Activated T-cell treated with anti-CD3 and anti-CD28 coated beads, Interleukin-2, amount 50 U/mL, for 4 hours (primary cell): ENCODE measurements around the gene TTLL5. TPM values are rescaled to one million over a fixed set of nuclear protein-coding genes. Genes with fewer than 3 reads are reported as not detected.

Experiments
- ATAC-seq, 2 donors: fragments of 200-7000 bp; cut with Tn5 transposase; one replicate each; pipeline ENCODE4 v1.10.0; 2021
- DNase-seq: peaks from one replicate; pipeline ENCODE4 v3.0.0-alpha.2; 2020
- H3K27me3 Mint-ChIP-seq: one replicate; pipeline ENCODE4 v1.8.0; 2021; ENCODE audit warnings: low read depth, mixed read lengths
- H3K36me3 Mint-ChIP-seq: one replicate; pipeline ENCODE4 v1.8.0; 2022; ENCODE audit warnings: mixed read lengths; ENCODE audit not compliant: insufficient read depth
- H3K4me1 Mint-ChIP-seq: one replicate; pipeline ENCODE4 v1.8.0; 2021; ENCODE audit warnings: low read depth, mixed read lengths
- H3K4me3 Mint-ChIP-seq: one replicate; pipeline ENCODE4 v1.8.0; 2021; ENCODE audit warnings: mild to moderate bottlenecking, moderate library complexity, mixed read lengths
- H3K9me3 Mint-ChIP-seq: one replicate; pipeline ENCODE4 v1.8.0; 2021; ENCODE audit warnings: mixed read lengths
- total RNA-seq, 3 donors: library from RNA; stranded (reverse); gene quantifications; one replicate each; pipeline ENCODE4 v1.2.1, GENCODE V29; 2021

The TTLL5 gene
- total RNA-seq, 3 donors from 2014 or later = 21.1 to 25.0 (median 21.1) TPM

- Mint-ChIP-seq H3K9me3 (peaks cover 4% of the 10 kb centered on the region), H3K4me3 (no peak overlapping the region), H3K4me1 (no peaks in the 10 kb centered on the region), H3K36me3 (peaks cover 23% of the 10 kb centered on the region), H3K27me3 (no peaks in the 10 kb centered on the region)
- ATAC-seq (no peak), DNase-seq (no peak)
Measured at GRCh38 chr14:75804570-75805275, 143.7 kb downstream of the TTLL5 start.

GRCh38 chr14:75805646-75806045 is 144.6 kb downstream of the TTLL5 start:
- Mint-ChIP-seq H3K4me1 (no peaks in the 10 kb centered on the region), H3K9me3 (no peaks in the 10 kb centered on the region), H3K36me3 (peaks cover 16% of the 10 kb centered on the region), H3K27me3 (no peaks in the 10 kb centered on the region), H3K4me3 (no peak overlapping the region)
- no peak for DNase-seq
- no peak for ATAC-seq

GRCh38 chr14:75806352-75806832 is 145.3 kb downstream of the TTLL5 start:
- no peak for DNase-seq
- Mint-ChIP-seq H3K4me1 (no peaks in the 10 kb centered on the region), H3K4me3 (no peak overlapping the region), H3K27me3 (no peaks in the 10 kb centered on the region), H3K9me3 (no peaks in the 10 kb centered on the region), H3K36me3 (peaks cover 14% of the 10 kb centered on the region)
- ATAC-seq = no peak

GRCh38 chr14:75807667-75808360 is 146.8 kb downstream of the TTLL5 start:
- Mint-ChIP-seq H3K4me3 (no peak overlapping the region), H3K9me3 (no peaks in the 10 kb centered on the region), H3K27me3 (no peaks in the 10 kb centered on the region), H3K36me3 (peaks cover 15% of the 10 kb centered on the region), H3K4me1 (no peaks in the 10 kb centered on the region)
- DNase-seq = no peak
- no peak for ATAC-seq

- Mint-ChIP-seq H3K4me3 (no peak overlapping the region), H3K9me3 (no peaks in the 10 kb centered on the region), H3K4me1 (no peaks in the 10 kb centered on the region), H3K27me3 (no peaks in the 10 kb centered on the region), H3K36me3 (peaks cover 8% of the 10 kb centered on the region)
- DNase-seq (no peak), ATAC-seq (no peak)
Measured at GRCh38 chr14:75811136-75811829, 150.2 kb downstream of the TTLL5 start.

GRCh38 chr14:75811872-75812499 is 150.9 kb downstream of the TTLL5 start:
- Mint-ChIP-seq H3K9me3 (no peaks in the 10 kb centered on the region), H3K4me1 (no peaks in the 10 kb centered on the region), H3K4me3 (no peak overlapping the region), H3K27me3 (no peaks in the 10 kb centered on the region), H3K36me3 (peaks cover 6% of the 10 kb centered on the region)
- ATAC-seq (no peak), DNase-seq (no peak)

GRCh38 chr14:75812622-75813021 is 151.6 kb downstream of the TTLL5 start:
- Mint-ChIP-seq H3K4me3 (no peak overlapping the region), H3K36me3 (peaks cover 8% of the 10 kb centered on the region), H3K9me3 (no peaks in the 10 kb centered on the region), H3K27me3 (no peaks in the 10 kb centered on the region), H3K4me1 (no peaks in the 10 kb centered on the region)
- ATAC-seq = no peak
- DNase-seq = no peak

- peaks cover 33% of the 10 kb centered on the region for H3K36me3 Mint-ChIP-seq
- DNase-seq (no peak), ATAC-seq (no peak)
- no peaks in the 10 kb centered on the region for H3K27me3 Mint-ChIP-seq
- no peaks in the 10 kb centered on the region for H3K9me3 Mint-ChIP-seq
- H3K4me1 Mint-ChIP-seq = no peaks in the 10 kb centered on the region
- no peak overlapping the region for H3K4me3 Mint-ChIP-seq
Measured at GRCh38 chr14:75820761-75821160, 159.7 kb downstream of the TTLL5 start.

- DNase-seq (no peak), ATAC-seq (no peak)
- Mint-ChIP-seq H3K4me1 (no peaks in the 10 kb centered on the region), H3K4me3 (no peak overlapping the region), H3K27me3 (no peaks in the 10 kb centered on the region), H3K36me3 (peaks cover 33% of the 10 kb centered on the region), H3K9me3 (no peaks in the 10 kb centered on the region)
Measured at GRCh38 chr14:75821831-75822521, 160.9 kb downstream of the TTLL5 start.

- ATAC-seq (no peak), DNase-seq (no peak)
- Mint-ChIP-seq H3K4me1 (no peaks in the 10 kb centered on the region), H3K4me3 (no peak overlapping the region), H3K27me3 (no peaks in the 10 kb centered on the region), H3K9me3 (no peaks in the 10 kb centered on the region), H3K36me3 (peaks cover 31% of the 10 kb centered on the region)
Measured at GRCh38 chr14:75822522-75823141, 161.6 kb downstream of the TTLL5 start.

- no peak overlapping the region for H3K4me3 Mint-ChIP-seq
- ATAC-seq = no peak
- H3K4me1 Mint-ChIP-seq = no peaks in the 10 kb centered on the region
- no peaks in the 10 kb centered on the region for H3K27me3 Mint-ChIP-seq
- no peak for DNase-seq
- H3K9me3 Mint-ChIP-seq = no peaks in the 10 kb centered on the region
- H3K36me3 Mint-ChIP-seq = peaks cover 31% of the 10 kb centered on the region
Measured at GRCh38 chr14:75823334-75823733, 162.3 kb downstream of the TTLL5 start.

- DNase-seq = no peak
Measured at GRCh38 chr14:75824318-75824717, 163.3 kb downstream of the TTLL5 start.

GRCh38 chr14:75825147-75825592 is 164.1 kb downstream of the TTLL5 start:
- no peaks in the 10 kb centered on the region for H3K9me3 Mint-ChIP-seq
- H3K4me3 Mint-ChIP-seq = no peak overlapping the region
- DNase-seq = no peak
- peaks cover 31% of the 10 kb centered on the region for H3K36me3 Mint-ChIP-seq
- ATAC-seq = no peak
- H3K4me1 Mint-ChIP-seq = no peaks in the 10 kb centered on the region
- H3K27me3 Mint-ChIP-seq = no peaks in the 10 kb centered on the region

More at GRCh38 chr14:75824318-75824717, 163.3 kb downstream of the TTLL5 start:
- H3K36me3 Mint-ChIP-seq = peaks cover 31% of the 10 kb centered on the region
- no peaks in the 10 kb centered on the region for H3K4me1 Mint-ChIP-seq
- H3K27me3 Mint-ChIP-seq = no peaks in the 10 kb centered on the region
- no peak for ATAC-seq
- no peaks in the 10 kb centered on the region for H3K9me3 Mint-ChIP-seq
- no peak overlapping the region for H3K4me3 Mint-ChIP-seq
